GM18868 (cell line): ENCODE results near the gene CEP350.

Experiments used
- ATAC-seq: cut with Tn5 transposase; IDR thresholded peaks from one replicate; pipeline ENCODE4 v1.9.1; 2021; ENCODE audit warnings: mild to moderate bottlenecking, moderate library complexity; ENCODE audit not compliant: unreplicated experiment

The CEP350 gene

GRCh38 chr1:180153032-180153431 lies 198.4 kb downstream of the CEP350 start:
- no peak for ATAC-seq

- ATAC-seq, result no peak
Measured at GRCh38 chr1:180154003-180154324, 199.4 kb downstream of the CEP350 start.

GRCh38 chr1:180154325-180155181 lies 199.9 kb downstream of the CEP350 start, which contains the start of gene QSOX1:
Gene QSOX1, plus strand, starts transcription at chr1:180154869. Its CDS starts 39 bp downstream, at chr1:180154908.
- peak; percentile 90 for ATAC-seq

GRCh38 chr1:180155182-180155682 lies 200.6 kb downstream of the CEP350 start:
- no peak for ATAC-seq

- ATAC-seq, result peak; percentile 12
Measured at GRCh38 chr1:180156201-180156600, 201.6 kb downstream of the CEP350 start.

- ATAC-seq, result no peak
Measured at GRCh38 chr1:180156631-180157091, 202.1 kb downstream of the CEP350 start.

- ATAC-seq, result no peak
Measured at GRCh38 chr1:180157108-180157507, 202.5 kb downstream of the CEP350 start.

GRCh38 chr1:180157576-180158057 lies 203.0 kb downstream of the CEP350 start:
- no peak for ATAC-seq

GRCh38 chr1:180158149-180159147 lies 203.8 kb downstream of the CEP350 start:
- ATAC-seq, result no peak

GRCh38 chr1:180160357-180160756 lies 205.7 kb downstream of the CEP350 start:
- ATAC-seq, result no peak

GRCh38 chr1:180163041-180163440 lies 208.4 kb downstream of the CEP350 start:
- no peak for ATAC-seq
